Measurements from ENCODE around the gene STC2.

Gene STC2

GRCh38 chr5:173311818-173312585 lies 16.2 kb downstream of the STC2 start:
- DNase-seq, result no peak

DNA sequence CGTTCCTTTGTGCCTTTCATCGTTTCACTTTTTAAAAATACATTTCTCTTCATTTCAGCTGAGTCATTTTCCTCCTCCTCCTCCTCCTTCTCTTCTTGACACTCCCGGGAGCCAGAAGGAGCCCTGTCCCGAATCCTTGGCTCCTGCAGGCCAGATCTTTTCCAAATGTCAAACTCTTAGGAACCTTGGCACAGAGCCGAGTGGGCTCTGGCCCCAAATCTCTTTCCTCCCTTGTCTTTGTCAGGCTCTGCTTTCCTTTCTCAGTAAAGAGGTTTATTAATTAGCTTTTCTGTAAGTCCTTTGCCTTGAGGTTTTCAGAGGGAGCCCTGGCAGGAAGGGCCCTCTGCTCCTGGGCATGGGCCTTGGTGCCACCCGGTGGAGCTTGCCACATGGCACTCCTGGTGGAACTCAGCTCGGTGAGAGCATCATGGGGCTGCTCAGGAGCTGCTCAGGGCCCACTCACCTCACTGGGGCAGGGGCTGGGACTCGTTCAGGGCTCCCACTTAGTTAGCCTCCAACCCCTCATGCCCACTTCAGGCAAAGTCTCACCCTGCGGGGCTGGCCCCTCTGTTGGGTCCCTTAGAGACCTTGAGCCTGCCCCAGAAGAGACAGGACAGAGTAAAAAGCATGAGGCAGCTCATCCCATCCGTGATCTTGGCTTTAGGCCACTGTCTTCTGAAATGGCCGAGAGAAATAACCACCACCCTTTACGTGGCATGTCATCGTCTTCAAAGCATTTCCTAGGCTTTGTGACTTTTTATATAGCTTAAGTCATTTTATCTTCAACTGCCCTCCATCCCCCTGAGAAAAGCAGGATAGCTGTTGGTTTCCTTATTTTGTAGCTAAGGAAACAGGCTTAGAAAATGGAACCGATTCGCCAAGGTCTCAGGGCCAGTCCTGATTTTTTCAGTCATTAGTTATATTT lies 17.1 kb downstream of the STC2 start:
- no peak for DNase-seq

DNA sequence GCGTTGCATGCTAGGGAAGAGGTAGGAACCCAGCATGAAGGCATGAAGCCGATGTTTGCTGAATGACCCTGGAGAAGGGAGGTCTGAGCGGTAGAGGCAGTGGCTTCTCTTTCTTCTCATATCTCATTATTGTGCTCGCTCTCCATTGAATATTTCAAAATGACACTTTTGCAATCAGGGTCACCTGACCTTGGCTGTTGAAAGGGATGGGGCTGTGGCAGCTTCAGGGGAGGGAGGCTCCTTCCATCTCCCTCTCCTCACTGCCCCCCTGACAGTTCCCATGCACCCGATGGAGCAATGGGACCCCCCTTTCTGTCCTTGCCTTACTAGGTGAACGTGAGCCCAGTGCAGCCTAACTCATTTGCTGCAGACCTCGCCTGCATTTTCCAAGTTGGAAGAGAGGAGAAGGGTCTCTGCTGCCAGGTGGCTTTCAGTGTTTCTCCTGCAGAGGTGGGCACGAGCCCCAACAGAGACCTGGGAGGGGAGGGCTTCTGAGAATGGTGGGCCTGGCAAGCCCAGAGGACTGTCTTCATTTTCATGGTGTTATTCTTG lies 17.9 kb downstream of the STC2 start:
- DNase-seq, result no peak

DNA sequence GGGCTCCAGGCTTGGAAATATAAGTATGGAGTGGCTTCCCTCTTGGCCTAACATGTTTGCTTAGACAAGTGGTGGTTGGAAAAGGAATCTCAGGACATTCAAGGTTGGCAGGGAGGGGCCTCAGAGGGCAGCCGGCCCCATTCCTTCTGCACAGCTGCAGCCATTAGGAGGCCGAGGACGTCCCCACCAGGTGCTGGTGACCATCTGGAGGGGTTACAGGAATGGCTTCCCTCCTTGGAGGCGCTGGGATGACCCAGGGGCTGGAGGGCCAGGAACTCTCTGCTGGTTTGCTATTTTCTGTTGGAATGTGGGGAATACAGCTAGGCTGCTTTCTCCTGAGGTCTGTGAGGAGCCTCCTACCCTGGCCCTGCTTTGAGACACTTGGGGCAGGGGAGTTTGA lies 18.5 kb downstream of the STC2 start:
- no peak for DNase-seq

- DNase-seq, result no peak
Measured at GRCh38 chr5:173308226-173308625, 20.0 kb downstream of the STC2 start.

DNA sequence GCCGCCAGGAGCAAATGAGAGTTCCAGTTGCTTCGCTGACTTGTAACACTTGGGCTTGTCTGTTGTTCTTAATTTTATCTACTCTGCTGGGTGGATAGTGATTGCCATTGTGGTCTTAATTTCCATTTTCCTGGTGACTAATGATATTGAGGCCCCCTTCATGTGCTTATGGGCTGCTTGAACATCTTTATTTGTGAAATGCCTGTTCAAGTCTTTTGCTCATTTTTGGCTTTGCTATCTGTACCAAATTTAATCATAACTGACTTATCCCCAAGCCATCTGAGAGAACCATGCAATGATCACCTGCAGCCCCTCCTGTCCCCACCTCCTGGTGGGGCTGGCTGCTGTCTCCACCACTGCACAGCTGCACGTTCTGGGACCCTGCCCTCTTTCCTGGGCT lies 20.5 kb downstream of the STC2 start:
- no peak for DNase-seq

DNA sequence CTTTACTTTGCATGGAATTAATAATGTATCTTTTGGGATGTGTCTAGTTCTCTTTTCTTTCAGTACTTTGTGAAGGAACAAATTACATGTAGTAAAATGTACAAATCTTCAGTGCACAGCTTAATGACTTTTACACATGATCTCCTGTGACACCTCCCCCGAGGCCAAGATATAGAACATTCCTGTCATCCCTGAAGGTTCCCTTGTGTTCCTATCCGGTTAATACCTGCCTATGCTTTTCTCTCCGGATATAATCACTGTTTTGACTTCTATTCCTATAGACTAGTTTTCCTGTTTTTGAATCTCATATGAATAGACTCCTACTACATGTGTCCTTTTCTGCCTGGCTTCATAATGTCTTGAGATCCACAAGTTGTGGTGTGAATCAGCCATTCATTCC lies 21.5 kb downstream of the STC2 start:
- DNase-seq, result no peak

GRCh38 chr5:173304591-173304988 lies 23.6 kb downstream of the STC2 start:
- peak; percentile 22 for DNase-seq

DNA sequence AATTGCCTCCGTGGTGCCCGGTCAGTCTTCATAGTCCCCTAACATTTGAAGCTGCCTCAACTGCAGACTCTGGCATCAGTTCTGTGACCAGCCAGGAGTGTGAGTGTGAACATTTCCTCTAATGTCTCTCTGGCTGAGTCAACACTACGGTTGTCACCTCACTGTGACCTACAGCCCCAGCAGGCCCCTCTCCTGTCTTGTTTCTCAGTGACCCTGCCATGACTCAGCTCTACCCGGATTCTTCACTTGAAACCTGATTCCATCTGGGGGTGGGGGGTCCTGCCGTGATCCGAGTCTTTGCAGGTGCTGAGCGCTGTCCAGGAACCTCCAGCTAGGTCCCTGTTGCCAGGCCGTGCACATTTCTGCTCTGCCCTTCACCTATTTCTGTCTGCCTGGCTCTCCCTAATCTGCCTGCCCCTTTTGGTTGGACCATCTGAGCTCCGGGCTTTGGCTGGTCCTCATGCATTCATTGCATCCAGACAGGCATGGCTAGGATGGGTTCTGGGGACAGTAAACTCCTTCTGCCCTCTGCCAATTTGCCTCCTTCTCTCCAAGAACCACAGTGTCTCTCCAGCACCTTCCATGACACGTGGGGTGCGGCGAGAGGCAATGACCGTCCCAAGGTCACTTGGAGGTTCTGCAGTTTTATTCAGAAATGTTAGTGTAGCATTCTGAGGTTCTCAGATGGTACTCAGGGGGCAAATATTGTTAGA lies 24.2 kb downstream of the STC2 start:
- peak; percentile 24 for DNase-seq

GRCh38 chr5:173302546-173303155 lies 25.6 kb downstream of the STC2 start:
- DNase-seq, result peak; percentile 60

DNA sequence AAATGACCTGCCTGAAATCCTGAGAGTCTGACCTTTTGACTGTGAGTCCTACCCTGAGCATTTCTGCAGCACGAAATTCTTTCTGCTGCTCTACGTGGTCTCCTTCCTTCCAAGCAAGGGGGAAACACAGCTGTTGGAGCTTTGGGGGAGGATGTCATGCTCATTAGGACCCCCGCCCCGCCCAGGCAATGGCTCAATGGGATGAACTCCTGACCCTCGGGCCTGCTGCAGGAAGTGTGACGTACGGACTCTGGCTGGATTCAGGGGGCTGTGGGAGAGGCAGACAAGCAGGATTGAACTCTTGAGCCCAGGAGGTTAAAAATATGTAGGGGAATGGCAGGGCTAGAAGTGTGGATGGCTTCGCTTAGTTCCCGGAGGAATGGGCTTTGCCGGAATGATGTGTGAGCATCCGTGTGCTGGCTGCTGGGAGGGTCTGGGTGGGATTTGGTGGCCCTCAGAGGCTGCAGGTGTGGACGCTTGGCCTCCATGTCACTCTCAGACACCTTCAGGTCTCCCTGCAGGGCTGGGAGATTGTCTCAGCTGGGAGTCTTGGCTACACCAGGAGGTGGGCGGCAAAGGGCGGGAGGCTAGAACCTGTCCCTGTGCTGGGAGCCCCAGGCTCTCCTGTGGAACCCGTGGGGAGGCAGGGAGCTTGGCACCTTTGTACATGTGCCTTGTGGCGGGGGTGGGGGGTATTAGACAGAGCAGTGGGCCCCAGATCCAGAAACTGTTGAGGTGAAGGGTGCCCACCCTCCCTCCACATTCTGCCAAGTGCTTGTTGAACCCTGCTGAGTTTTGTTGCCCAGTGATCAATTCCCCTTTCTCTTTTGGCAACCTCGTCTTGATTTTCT lies 26.3 kb downstream of the STC2 start:
- no peak for DNase-seq

DNA sequence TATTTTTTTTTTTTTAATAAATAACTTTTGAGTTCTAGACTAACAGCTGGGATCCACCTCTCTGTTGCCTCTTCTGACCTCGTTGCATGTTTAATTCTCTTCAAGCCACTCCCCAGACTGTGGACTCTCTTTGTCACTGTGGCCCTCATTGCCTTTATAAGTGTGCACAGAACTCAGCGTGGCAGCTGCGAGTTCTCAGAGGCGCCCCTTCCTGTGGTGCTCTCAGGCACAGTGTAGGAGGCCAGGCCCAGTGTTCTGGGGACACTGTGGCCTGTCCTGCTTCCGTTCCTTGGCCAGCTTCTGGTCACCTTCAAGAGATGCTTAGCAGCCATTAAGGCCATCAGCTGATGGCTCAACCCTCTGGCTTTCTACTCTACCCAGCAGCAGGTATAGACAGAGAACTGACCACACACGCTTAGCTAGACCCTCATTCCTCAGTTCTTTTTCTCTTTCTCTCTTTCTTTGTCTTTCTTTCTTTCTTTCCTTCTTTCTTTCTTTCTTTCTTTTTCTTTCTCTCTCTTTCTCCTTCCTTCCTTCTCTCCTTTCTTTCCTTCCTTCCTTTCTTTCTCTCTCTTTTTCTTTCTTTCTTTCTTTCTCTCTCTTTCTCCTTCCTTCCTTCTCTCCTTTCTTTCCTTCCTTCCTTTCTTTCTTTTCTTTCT lies 27.7 kb downstream of the STC2 start:
- no peak for DNase-seq

DNA sequence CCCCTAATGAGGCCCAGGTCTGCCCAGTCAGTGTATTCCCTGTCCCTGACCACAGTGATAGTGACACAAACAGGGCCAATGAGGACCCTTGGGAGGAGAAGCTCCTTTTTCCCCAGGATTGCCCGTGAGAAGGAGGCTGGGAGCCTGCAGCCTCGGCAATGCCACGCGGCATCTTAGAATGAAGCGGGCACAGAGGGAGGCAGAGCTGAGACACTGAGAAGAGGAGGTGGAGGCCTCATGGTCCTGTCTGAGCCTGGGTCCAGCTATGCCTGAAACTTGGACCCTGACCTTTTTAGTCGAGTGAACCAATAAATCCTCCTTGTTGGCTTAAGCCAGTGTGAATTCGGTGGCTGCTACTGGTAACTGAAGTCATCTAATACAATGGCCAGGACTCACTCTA lies 28.4 kb downstream of the STC2 start:
- no peak for DNase-seq

DNA sequence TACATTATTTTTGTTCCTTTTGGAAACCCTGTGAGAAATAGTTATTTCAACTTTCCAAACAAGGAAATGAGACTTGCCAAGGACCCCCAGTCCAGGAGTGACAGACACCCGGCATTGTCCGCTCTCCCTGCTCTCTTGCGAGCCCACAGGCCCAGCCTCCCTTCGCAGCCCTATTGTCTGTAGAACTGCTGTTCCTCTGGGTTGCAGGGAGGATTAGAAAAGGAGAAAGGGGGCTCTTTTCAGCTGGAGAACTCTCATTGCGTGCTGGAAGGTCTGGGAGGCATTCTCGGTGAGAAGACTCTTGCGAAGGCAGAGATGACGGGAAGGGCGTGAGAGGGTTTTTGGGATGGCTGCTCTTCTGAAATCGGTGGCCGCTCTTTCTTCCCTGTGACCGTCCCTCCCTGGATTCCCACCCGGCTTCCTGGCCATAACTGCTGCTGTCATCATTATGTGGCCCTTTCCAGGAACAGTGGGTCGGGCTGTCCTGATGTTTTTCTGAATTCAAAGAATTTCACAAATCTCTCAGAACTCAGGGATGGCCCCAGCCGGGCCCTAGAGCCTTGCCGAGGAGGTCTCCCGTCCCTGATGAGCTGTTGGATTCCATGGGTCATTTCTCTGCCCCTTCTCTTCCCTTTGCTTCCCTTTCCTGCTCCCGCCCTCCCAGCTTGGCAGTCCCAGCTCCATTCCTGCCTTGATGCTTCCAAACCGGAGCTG lies 29.8 kb downstream of the STC2 start:
- DNase-seq, result no peak

- DNase-seq, result no peak
Measured at GRCh38 chr5:173297813-173298212, 30.4 kb downstream of the STC2 start.

DNA sequence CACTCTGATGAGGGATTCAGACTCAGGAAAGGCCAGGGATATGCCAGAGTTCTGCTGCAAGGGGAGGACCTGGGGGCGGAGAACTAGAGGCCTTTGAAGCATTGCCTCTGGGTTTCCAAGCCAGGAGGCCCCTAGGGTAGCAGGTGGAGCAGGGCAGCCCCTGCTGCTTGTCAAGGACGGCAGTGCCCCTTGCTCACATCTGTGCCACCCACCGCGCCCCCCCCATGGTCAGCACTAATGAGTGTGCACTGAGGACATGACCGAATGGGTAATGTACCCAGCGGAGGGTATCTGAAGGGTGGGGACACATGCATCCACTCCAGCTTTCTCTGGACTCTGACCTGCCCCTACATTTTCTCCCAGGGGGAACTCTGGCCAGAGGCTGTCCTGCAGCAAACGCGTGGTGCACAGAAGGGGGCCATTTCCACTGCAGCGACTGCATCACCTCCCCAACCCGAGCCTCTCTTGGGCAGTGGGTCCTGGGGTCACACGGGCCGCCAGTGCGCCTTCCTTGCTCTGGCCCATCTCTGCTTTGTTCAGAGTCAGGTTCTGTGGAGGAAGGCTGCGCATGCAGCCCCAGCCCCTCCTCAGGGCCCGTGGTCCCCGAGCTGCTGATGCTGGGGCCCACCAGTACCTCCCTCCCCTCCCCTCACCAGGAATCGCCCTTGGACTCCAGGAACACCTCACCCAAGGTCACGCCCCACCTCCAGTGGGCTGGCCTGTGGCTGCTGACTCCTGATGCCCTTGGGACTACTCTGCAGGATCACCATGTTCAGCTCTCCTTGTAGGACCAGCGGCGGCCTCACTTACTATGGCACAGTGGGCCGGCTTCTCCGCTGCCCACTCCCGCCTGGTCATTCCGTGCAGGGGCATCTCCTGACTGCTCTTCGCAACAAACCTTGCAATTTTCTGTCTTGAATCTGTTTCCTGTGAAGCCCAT lies 31.2 kb downstream of the STC2 start:
- no peak for DNase-seq

DNA sequence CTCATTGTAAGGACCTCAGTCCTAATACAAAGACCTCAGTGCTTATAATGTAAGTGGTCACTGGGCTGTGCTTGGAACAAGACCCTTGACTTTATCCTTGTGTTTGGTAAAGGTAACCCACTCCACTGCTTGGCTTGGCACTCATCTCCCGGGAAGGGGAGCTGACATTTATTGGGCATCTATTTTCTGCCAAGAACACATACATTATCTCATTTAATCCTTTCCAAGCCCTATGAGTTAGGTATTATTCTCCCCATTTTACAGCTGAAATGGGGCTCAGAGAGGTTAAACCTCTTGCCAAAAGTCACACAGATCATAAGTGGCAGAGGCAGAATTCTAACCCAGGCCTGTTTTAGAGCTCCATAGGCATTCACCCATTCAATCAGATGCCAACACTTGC lies 32.4 kb downstream of the STC2 start:
- DNase-seq, result no peak

GRCh38 chr5:173294673-173295320 lies 33.4 kb downstream of the STC2 start:
- DNase-seq, result no peak
